SW480 (cell line): ENCODE measurements around the gene SFI1.
"Not testable (repeated sequence)": the region's sequence is repeated elsewhere in the genome, so short reads cannot be mapped to it uniquely, and the experiment has no call there.

ENCODE experiments used
- DNase-seq: peaks from one replicate; pipeline ENCODE4 v3.0.0-alpha.2; 2016; ENCODE audit warnings: low spot score

SFI1 gene

GRCh38 chr22:31496007-31496734 lies at the start of gene SFI1:
Gene SFI1 (plus strand): TSS chr22:31496536. CDS start chr22:31508285, 11,749 bp downstream.
- peak; percentile 83 for DNase-seq

GRCh38 chr22:31446767-31447166 lies 49.6 kb upstream of the SFI1 start:
- DNase-seq: no peak

GRCh38 chr22:31447337-31447736 lies 49.0 kb upstream of the SFI1 start:
- DNase-seq: no peak

GRCh38 chr22:31448382-31448781 lies 48.0 kb upstream of the SFI1 start:
- no peak for DNase-seq

GRCh38 chr22:31449506-31449905 lies 46.8 kb upstream of the SFI1 start:
- no peak for DNase-seq

GRCh38 chr22:31451709-31452571 lies 44.4 kb upstream of the SFI1 start:
- peak; percentile 20 for DNase-seq

GRCh38 chr22:31461699-31462098 lies 34.6 kb upstream of the SFI1 start:
- no peak for DNase-seq

GRCh38 chr22:31465307-31465706 lies 31.0 kb upstream of the SFI1 start:
- DNase-seq: no peak

GRCh38 chr22:31474743-31475142 lies 21.6 kb upstream of the SFI1 start:
- no peak for DNase-seq

GRCh38 chr22:31475800-31476199 lies 20.5 kb upstream of the SFI1 start:
- DNase-seq: no peak

GRCh38 chr22:31477329-31477728 lies 19.0 kb upstream of the SFI1 start:
- no peak for DNase-seq

GRCh38 chr22:31481129-31481528 lies 15.2 kb upstream of the SFI1 start:
- no peak for DNase-seq

GRCh38 chr22:31482470-31482869 lies 13.9 kb upstream of the SFI1 start:
- DNase-seq: not testable (repeated sequence)

GRCh38 chr22:31486369-31486768 lies 10.0 kb upstream of the SFI1 start:
- DNase-seq: not testable (repeated sequence)

GRCh38 chr22:31486951-31487350 lies 9.4 kb upstream of the SFI1 start:
- no peak for DNase-seq

GRCh38 chr22:31488346-31488883 lies 7.9 kb upstream of the SFI1 start:
- DNase-seq: no peak

GRCh38 chr22:31488988-31489617 lies 7.2 kb upstream of the SFI1 start:
- DNase-seq: peak; percentile 30

- DNase-seq: peak; percentile 71
Observed at GRCh38 chr22:31489632-31490495, 6.5 kb upstream of the SFI1 start, which contains the start of gene EIF4ENIF1. Gene EIF4ENIF1 (minus strand): TSS chr22:31489842. CDS start chr22:31488718, 1,124 bp downstream.

- DNase-seq: peak; percentile 74
Observed at GRCh38 chr22:31490496-31490925, 5.8 kb upstream of the SFI1 start.

GRCh38 chr22:31491218-31491962 lies 4.9 kb upstream of the SFI1 start:
- no peak for DNase-seq

GRCh38 chr22:31492151-31492550 lies 4.2 kb upstream of the SFI1 start:
- DNase-seq: no peak
